OCI-M1 (cell line): ENCODE measurements around the gene CALM1.
"Not testable (repeated sequence)": the region's sequence is repeated elsewhere in the genome, so short reads cannot be mapped to it uniquely, and the experiment has no call there.

ENCODE experiments used
- DNase-seq: peaks from one replicate; lab custom pipeline; 2025; lab: John Stamatoyannopoulos, UW

CALM1 gene

GRCh38 chr14:90383731-90384542, 12.9 kb upstream of the CALM1 start:
- peak; percentile 81 for DNase-seq

- DNase-seq = no peak
Observed at GRCh38 chr14:90384543-90384911, 12.3 kb upstream of the CALM1 start.

GRCh38 chr14:90386321-90386720, 10.5 kb upstream of the CALM1 start:
- DNase-seq = no peak

- DNase-seq = no peak
Observed at GRCh38 chr14:90387206-90387760, 9.5 kb upstream of the CALM1 start.

- peak; percentile 46 for DNase-seq
Observed at GRCh38 chr14:90388437-90388836, 8.4 kb upstream of the CALM1 start.

- no peak for DNase-seq
Observed at GRCh38 chr14:90388982-90389381, 7.8 kb upstream of the CALM1 start.

- DNase-seq = no peak
Observed at GRCh38 chr14:90393966-90394365, 2.9 kb upstream of the CALM1 start.

- not testable (repeated sequence) for DNase-seq
Observed at GRCh38 chr14:90394782-90395181, 2.0 kb upstream of the CALM1 start.

- DNase-seq = peak; percentile 64
Observed at GRCh38 chr14:90397425-90398314, 841 bp downstream of the CALM1 start.

- DNase-seq = peak; percentile 59
Observed at GRCh38 chr14:90398315-90398839, 1.5 kb downstream of the CALM1 start.

GRCh38 chr14:90398841-90399540, 2.2 kb downstream of the CALM1 start:
- DNase-seq = no peak

GRCh38 chr14:90399541-90400444, 3.0 kb downstream of the CALM1 start:
- peak; percentile 92 for DNase-seq

- no peak for DNase-seq
Observed at GRCh38 chr14:90400904-90401561, 4.2 kb downstream of the CALM1 start.

- no peak for DNase-seq
Observed at GRCh38 chr14:90402016-90402415, 5.2 kb downstream of the CALM1 start.

GRCh38 chr14:90403065-90403464, 6.2 kb downstream of the CALM1 start:
- DNase-seq = no peak

- DNase-seq = no peak
Observed at GRCh38 chr14:90405101-90405500, 8.3 kb downstream of the CALM1 start.

- DNase-seq = no peak
Observed at GRCh38 chr14:90405755-90406154, 8.9 kb downstream of the CALM1 start.

- no peak for DNase-seq
Observed at GRCh38 chr14:90406384-90406798, 9.6 kb downstream of the CALM1 start.

GRCh38 chr14:90407230-90407629, 10.4 kb downstream of the CALM1 start:
- DNase-seq = no peak

GRCh38 chr14:90408713-90409112, 11.9 kb downstream of the CALM1 start:
- no peak for DNase-seq
